Neuron (in vitro differentiated cells): ENCODE measurements around the gene ARFGEF3.

ENCODE experiments used
- H2AFZ ChIP-seq: one replicate; pipeline ENCODE4 v1.6.1; 2013; ENCODE audit warnings: low read depth, mild to moderate bottlenecking, inconsistent platforms, low read length, moderate library complexity
- H3K27me3 ChIP-seq: one replicate; pipeline ENCODE4 v1.6.1; 2013; ENCODE audit warnings: low read length; ENCODE audit not compliant: insufficient read depth
- H3K36me3 ChIP-seq: one replicate; pipeline ENCODE4 v1.6.1; 2013; ENCODE audit warnings: low read length; ENCODE audit not compliant: insufficient read depth
- H3K4me1 ChIP-seq: one replicate; pipeline ENCODE4 v1.6.1; 2013; ENCODE audit warnings: low read length; ENCODE audit not compliant: insufficient read depth
- H3K4me3 ChIP-seq: 2 replicates; pipeline ENCODE4 v1.5.1; 2013; ENCODE audit warnings: mild to moderate bottlenecking, low read length, moderate library complexity
- H3K9me3 ChIP-seq: one replicate; pipeline ENCODE4 v1.6.1; 2013; ENCODE audit warnings: low read length

Gene ARFGEF3

DNA sequence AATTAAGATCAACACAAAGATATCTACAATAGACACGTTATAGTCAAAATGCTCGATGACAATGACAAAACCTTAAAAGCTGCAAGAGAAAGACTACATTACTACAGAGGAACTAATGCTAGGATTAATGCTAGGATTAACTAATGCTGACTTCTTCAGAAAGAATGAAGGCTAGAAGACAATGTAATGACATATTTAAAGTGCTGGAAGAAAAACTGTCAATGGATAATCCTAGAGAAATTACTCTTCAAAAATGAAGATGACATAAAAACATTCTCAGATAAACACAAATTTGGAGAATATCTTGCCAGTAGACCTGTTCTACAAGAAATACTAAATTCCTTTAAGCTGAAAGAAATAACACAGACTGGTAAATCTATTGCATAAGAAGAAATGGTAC lies 140.8 kb downstream of the ARFGEF3 start:
- H3K9me3 ChIP-seq: no peaks in the 10 kb centered on the region
- no peak overlapping the region for H2AFZ ChIP-seq
- H3K4me3 ChIP-seq: no peak overlapping the region
- H3K4me1 ChIP-seq: no peaks in the 10 kb centered on the region
- H3K36me3 ChIP-seq: no peaks in the 10 kb centered on the region
- H3K27me3 ChIP-seq: no peaks in the 10 kb centered on the region

DNA sequence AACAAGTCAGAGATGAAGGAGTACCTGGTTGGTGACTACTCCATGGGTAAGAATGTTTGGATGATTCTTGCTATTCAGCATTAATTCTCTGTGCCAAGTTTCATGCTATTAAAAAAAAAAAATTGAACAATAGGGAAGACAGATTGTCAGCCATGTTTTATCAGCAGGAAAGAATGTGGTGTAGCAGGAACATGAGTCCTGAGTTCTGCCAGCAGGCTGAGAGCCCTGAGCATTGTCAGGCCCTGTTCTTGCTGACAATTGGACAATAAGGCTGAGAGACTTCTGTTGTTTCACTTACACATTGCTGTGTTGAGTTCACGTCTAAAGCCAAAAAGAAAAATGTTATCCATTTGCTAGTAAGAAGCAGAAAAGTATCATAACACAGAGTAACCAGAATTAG lies 145.6 kb downstream of the ARFGEF3 start:
- H3K27me3 ChIP-seq: no peaks in the 10 kb centered on the region
- no peaks in the 10 kb centered on the region for H3K9me3 ChIP-seq
- H3K4me3 ChIP-seq: no peak overlapping the region
- no peak overlapping the region for H2AFZ ChIP-seq
- no peaks in the 10 kb centered on the region for H3K4me1 ChIP-seq
- H3K36me3 ChIP-seq: no peaks in the 10 kb centered on the region

DNA sequence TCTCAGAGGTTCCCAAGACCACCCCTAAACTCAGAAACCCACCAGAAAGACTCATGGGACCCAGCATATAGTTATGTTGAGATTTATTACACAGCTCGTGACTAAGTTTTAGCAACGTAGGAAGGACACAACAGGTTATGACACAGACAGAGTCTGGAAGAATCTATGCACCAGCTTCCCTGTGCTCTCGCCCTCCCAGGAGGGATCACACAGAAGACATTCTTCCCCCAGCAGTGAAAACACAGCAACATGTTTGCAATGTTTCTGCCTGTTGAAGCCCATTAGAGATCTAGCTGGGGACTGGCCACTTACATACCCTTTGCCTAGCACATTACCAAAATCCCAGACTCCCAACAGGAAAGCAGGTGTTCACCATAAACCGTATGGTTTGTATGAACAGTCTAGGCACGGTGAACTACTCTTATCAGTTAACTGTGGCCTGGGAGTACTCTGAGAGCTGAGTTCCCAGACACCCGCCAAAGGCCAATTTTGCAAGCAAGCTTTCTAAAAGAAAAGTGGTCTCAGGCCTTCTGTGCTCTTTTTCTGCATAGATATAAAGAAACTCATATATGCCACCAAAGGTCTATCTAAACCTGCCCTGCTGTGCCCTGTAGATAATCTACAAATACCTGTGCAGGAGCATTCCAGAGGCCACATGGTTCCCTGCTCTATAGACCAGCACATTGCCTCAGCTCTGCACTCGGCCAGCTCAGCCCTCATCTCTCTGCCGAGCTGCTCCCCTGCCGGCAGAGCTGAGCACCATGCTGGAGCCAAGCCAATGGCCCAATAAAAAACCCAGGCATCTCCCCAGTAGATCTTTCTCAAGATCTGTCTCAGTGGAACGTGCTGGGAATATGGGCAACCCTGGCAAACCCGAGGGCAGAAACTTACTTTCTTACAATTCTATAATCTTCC lies 146.3 kb downstream of the ARFGEF3 start:
- Histone ChIP-seq H3K4me3 (no peak overlapping the region), H3K9me3 (no peaks in the 10 kb centered on the region)

DNA sequence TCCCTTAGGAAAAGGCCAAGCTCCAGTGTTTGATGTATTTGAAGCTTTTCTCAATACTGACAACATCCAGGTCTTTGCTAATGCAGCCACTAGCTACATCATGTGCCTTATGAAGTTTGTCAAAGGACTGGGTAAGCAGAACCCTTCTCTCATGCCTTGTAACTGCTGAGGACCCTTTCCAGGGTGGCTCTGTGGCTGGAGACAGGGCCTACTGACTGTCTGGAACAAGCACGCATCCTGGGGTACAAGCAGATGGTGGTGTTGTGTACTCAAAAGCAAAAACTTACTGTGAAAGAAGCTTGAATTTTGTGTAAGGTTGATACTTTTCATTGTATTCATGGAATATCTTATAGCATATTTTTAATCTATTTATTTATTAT lies 147.0 kb downstream of the ARFGEF3 start:
- Histone ChIP-seq H3K27me3 (no peaks in the 10 kb centered on the region), H3K9me3 (no peaks in the 10 kb centered on the region)

More for the DNA sequence above, 146.3 kb downstream of the ARFGEF3 start:
- H2AFZ ChIP-seq: no peak overlapping the region
- H3K4me1 ChIP-seq: no peaks in the 10 kb centered on the region
- H3K36me3 ChIP-seq: no peaks in the 10 kb centered on the region
- no peaks in the 10 kb centered on the region for H3K27me3 ChIP-seq

DNA sequence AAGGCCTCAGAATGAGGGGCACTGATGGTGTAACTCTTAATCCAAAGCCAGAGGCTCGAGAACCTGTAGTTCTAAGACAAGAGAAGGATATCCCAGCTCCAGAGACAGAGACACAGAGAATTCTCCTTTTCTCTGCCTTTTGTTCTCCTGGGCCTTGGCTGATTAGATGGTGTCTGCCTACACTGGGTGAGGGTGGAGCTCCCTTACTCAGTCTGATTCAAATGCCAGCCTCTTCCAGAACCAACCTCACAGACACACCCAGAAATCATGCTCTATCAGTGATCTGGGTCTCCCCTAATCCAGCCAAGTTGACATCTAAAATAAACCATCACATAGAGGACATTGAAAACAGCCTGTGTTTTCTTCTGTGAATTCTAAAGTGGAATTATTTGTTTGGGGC lies 148.0 kb downstream of the ARFGEF3 start:
- H3K4me3 ChIP-seq: no peak overlapping the region
- H3K27me3 ChIP-seq: no peaks in the 10 kb centered on the region
- no peaks in the 10 kb centered on the region for H3K9me3 ChIP-seq
- no peak overlapping the region for H2AFZ ChIP-seq
- no peaks in the 10 kb centered on the region for H3K36me3 ChIP-seq
- no peaks in the 10 kb centered on the region for H3K4me1 ChIP-seq

More for the DNA sequence above, 147.0 kb downstream of the ARFGEF3 start:
- Histone ChIP-seq H3K4me1 (no peaks in the 10 kb centered on the region), H3K36me3 (no peaks in the 10 kb centered on the region), H2AFZ (no peak overlapping the region), H3K4me3 (no peak overlapping the region)

DNA sequence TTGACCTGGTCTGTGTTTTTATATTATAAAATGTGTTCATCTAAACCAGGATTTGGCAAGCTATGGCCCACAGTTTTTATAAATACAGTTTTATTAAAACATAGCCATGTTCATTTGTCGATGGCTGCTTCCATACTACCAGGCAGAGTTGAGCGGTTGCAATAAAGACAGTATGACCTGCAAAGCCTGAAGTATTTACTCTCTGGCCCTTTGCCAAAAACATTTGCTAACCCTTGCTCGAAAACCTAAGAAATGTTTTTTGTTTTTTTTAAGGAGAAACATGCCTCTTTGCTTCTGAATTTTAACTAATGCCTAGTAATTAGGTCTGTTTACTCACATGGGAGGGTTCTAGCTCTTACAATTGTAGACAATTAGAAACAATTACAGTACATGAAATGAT lies 148.6 kb downstream of the ARFGEF3 start:
- no peak overlapping the region for H3K4me3 ChIP-seq
- no peaks in the 10 kb centered on the region for H3K27me3 ChIP-seq
- H3K4me1 ChIP-seq: no peaks in the 10 kb centered on the region
- H2AFZ ChIP-seq: no peak overlapping the region
- no peaks in the 10 kb centered on the region for H3K36me3 ChIP-seq
- H3K9me3 ChIP-seq: no peaks in the 10 kb centered on the region

DNA sequence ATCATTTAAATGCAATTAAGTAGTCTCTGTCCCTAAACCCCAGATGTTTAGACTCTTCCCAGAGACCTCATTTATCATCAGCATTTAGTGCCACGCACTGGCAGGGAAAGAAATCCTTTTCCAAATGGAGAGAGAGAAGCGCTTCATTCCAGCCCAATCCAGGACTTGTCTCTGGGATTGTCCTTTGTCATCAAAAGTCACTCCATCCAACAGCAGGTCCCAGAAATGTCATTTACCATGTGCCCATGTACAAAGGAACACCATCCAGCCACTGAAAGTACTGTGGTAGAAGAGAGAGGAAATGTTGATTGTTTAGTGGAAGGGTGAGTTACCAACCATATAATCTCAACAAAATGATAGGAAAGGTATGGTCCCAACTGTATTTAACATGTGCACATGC lies 149.1 kb downstream of the ARFGEF3 start:
- Histone ChIP-seq H3K27me3 (no peaks in the 10 kb centered on the region), H2AFZ (no peak overlapping the region), H3K9me3 (no peaks in the 10 kb centered on the region)

DNA sequence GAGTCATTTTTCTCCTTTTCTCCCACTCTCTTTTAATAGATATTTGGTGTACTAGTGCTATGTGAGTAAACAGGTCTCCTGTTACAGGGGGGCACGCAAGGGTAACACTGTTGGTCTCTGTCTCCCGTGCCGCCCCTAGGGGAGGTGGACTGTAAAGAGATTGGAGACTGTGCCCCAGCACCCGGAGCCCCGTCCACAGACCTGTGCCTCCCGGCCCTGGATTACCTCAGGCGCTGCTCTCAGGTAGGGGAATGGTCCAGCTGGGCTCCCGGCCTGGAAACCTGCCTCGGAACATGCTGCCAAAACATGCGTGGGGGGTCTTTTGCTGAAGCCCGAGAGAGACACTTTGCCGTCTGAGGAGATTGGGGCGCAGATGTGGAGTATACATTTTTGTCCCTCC lies 149.5 kb downstream of the ARFGEF3 start:
- Histone ChIP-seq H3K4me3 (no peak overlapping the region), H3K9me3 (no peaks in the 10 kb centered on the region)

More for the DNA sequence above, 149.1 kb downstream of the ARFGEF3 start:
- no peak overlapping the region for H3K4me3 ChIP-seq
- H3K4me1 ChIP-seq: no peaks in the 10 kb centered on the region
- no peaks in the 10 kb centered on the region for H3K36me3 ChIP-seq

DNA sequence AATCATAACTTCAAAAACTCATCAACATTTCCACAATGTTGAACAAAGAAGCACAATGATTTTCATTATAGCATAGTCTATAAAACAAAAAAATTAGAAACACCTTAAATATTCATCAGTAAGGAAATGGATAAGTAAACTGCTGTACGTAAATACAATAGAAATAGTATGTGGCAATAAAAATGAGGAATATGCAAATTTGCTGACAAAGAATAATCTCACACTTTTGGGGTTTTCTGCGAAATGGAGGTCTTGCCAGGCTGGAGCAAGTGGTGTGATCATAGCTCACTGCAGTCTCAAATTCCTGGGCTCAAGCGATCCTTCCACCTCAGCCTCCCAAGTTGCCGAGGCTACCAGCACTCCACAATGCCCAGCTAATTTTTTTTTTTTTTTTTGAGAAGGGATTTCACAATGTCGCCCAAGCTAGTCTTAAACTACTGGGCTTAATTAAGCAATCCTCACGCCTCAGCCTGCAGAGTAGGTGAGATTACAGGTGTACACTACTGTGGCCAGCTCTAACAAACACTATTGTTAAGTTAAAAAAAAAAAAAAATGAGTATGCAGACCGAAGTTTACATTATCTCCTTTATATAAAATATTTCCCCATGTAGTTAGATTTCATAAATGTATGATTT lies 157.1 kb downstream of the ARFGEF3 start:
- H3K9me3 ChIP-seq: no peaks in the 10 kb centered on the region

More for the DNA sequence above, 149.5 kb downstream of the ARFGEF3 start:
- H3K27me3 ChIP-seq: no peaks in the 10 kb centered on the region
- H2AFZ ChIP-seq: no peak overlapping the region
- H3K36me3 ChIP-seq: no peaks in the 10 kb centered on the region
- no peaks in the 10 kb centered on the region for H3K4me1 ChIP-seq

DNA sequence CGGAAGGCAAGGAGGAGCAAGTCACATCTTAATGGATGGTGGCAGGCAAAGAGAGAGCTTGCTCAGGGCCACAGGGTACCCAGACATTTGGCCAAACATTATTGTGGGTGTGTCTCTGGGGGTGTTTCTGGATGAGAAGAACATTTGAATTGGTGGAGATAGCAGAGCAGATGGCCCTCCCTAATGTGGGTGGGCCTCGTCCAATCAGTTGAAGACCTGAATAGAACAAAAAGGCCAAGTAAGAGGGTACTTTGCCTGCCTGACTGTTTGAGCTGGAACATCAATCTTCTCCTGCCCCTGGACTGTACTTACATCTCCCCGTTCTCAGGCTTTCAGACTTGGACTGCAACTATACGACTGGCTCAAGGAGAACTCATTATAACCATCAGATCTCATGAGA lies 160.2 kb downstream of the ARFGEF3 start:
- no peak overlapping the region for H2AFZ ChIP-seq
- H3K36me3 ChIP-seq: no peaks in the 10 kb centered on the region
- no peaks in the 10 kb centered on the region for H3K4me1 ChIP-seq
- H3K4me3 ChIP-seq: no peak overlapping the region
- no peaks in the 10 kb centered on the region for H3K27me3 ChIP-seq
- no peaks in the 10 kb centered on the region for H3K9me3 ChIP-seq

More for the DNA sequence above, 157.1 kb downstream of the ARFGEF3 start:
- Histone ChIP-seq H3K27me3 (no peaks in the 10 kb centered on the region), H3K4me3 (no peak overlapping the region), H3K4me1 (no peaks in the 10 kb centered on the region), H3K36me3 (no peaks in the 10 kb centered on the region), H2AFZ (no peak overlapping the region)

DNA sequence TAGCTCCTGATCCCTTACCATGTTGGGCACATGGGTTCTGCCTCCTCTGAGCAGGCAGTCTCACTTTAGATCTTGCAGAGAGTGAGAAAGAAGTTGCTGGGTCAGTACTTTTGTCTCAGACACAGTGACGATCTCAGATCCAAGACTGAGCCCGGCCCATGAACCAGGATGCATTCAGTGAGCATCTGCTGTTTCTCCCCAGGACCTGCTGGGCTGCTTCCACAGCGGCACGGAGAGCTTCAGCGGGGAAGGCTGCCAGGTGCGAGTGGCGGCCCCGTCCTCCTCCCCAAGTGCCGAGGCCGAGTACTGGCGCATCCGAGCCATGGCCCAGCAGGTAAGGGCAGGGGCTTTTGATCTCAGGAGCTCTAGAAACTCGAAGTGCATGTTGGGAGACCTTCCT lies 162.1 kb downstream of the ARFGEF3 start:
- no peak overlapping the region for H2AFZ ChIP-seq
- no peak overlapping the region for H3K4me3 ChIP-seq
- no peaks in the 10 kb centered on the region for H3K36me3 ChIP-seq
- H3K27me3 ChIP-seq: no peaks in the 10 kb centered on the region
- no peaks in the 10 kb centered on the region for H3K4me1 ChIP-seq
- no peaks in the 10 kb centered on the region for H3K9me3 ChIP-seq

DNA sequence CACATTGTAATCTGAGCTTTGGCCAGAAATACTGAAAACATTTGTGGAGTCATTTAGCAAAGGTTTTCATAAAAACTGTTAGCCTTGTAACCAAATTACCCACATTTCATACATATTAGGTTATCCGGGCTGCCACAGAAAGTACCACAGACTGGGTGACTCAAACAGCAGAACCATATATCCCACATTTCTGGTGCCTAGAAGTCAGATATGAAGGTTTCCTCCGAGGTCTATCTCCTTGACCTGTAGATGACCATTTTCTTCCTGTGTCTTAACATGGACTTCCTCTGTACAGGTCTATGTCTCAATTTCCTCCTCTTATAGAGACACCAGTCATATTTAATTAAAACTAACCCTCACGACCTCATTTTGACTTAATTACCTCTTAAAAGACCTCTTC lies 166.5 kb downstream of the ARFGEF3 start:
- no peaks in the 10 kb centered on the region for H3K36me3 ChIP-seq
- H2AFZ ChIP-seq: no peak overlapping the region
- no peaks in the 10 kb centered on the region for H3K9me3 ChIP-seq
- no peaks in the 10 kb centered on the region for H3K27me3 ChIP-seq
- no peaks in the 10 kb centered on the region for H3K4me1 ChIP-seq
- no peak overlapping the region for H3K4me3 ChIP-seq

DNA sequence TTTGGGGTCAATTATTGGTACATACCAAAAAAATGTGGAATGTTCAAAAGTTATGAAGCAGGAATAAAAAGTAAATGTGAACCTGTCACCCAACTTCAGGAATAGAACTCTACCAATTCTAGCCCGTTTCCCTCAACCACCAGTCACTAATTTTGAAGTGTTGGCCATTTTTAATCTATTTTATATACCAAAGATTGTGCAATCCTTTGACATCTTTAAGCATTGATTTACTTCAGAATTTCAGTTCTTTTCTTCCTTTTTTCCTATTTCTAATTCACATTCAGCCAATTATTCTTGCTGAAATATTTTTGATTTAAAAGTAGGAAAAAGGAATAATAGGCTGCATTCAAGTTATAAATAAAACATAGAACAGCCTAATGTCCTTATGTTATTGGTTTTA lies 169.0 kb downstream of the ARFGEF3 start:
- no peak overlapping the region for H2AFZ ChIP-seq
- no peaks in the 10 kb centered on the region for H3K27me3 ChIP-seq
- H3K4me1 ChIP-seq: no peaks in the 10 kb centered on the region
- no peak overlapping the region for H3K4me3 ChIP-seq
- H3K36me3 ChIP-seq: no peaks in the 10 kb centered on the region
- no peaks in the 10 kb centered on the region for H3K9me3 ChIP-seq
